Measurements from ENCODE around the gene FMN2. TPM values are rescaled to one million over a fixed set of nuclear protein-coding genes. Genes with fewer than 3 reads are reported as not detected.

The FMN2 gene
- total RNA-seq, 1 experiment from 2014 or later, result not detected

GRCh38 chr1:240280560-240281322 lies 189.1 kb downstream of the FMN2 start:
- H3K27ac ChIP-seq, result no peak overlapping the region
- no peaks in the 10 kb centered on the region for H3F3A ChIP-seq (ENCODE audit: insufficient read depth, low read depth)
- BruUV-seq (replicated peaks), result no TSS peak
- CTCF ChIA-PET, result no interaction called here
- H3K4me2 ChIP-seq, result no peak overlapping the region
- POLR2A ChIA-PET (ENCODE audit: unreplicated experiment), result interaction anchor here (0.7 kb wide), 1 partner anchor 9 kb away, joined by 4 read pairs; no protein-coding TSS in a partner anchor
- no peaks in the 10 kb centered on the region for H3K4me1 ChIP-seq (replicated peaks; ENCODE audit: insufficient read depth)
- H3K4me3 ChIP-seq, result no peak overlapping the region
- no peak overlapping the region for H2AFZ ChIP-seq
- no peaks in the 10 kb centered on the region for H3K79me2 ChIP-seq (ENCODE audit: low read depth)
- no peaks in the 10 kb centered on the region for H3K9me3 ChIP-seq (ENCODE audit: insufficient read depth, low read depth)
- DNase-seq, result no peak
- intact Hi-C loops (cut with micrococcal nuclease; ENCODE audit: unreplicated experiment), result no loop called here
- no peaks in the 10 kb centered on the region for H4K20me1 ChIP-seq (ENCODE audit: insufficient read depth)
- H3K9me2 ChIP-seq (ENCODE audit: insufficient read depth), result no peaks in the 10 kb centered on the region
- no peaks in the 10 kb centered on the region for H3K27me3 ChIP-seq (ENCODE audit: insufficient read depth, low read depth)
- H3K36me3 ChIP-seq (ENCODE audit: low read depth), result no peaks in the 10 kb centered on the region
- TF ChIP-seq CTCF (conservative IDR thresholded peaks at IDR 0.05), result no peak
- no peak for TF ChIP-seq EZH2 (IDR thresholded peaks at IDR 0.05; ENCODE audit: low read depth)

GRCh38 chr1:240282061-240282830 lies 190.6 kb downstream of the FMN2 start:
- H3K4me1 ChIP-seq (replicated peaks; ENCODE audit: insufficient read depth), result no peaks in the 10 kb centered on the region
- H2AFZ ChIP-seq, result no peak overlapping the region
- H3K9me2 ChIP-seq (ENCODE audit: insufficient read depth), result no peaks in the 10 kb centered on the region
- H4K20me1 ChIP-seq (ENCODE audit: insufficient read depth), result no peaks in the 10 kb centered on the region
- no peaks in the 10 kb centered on the region for H3K79me2 ChIP-seq (ENCODE audit: low read depth)
- POLR2A ChIA-PET (ENCODE audit: unreplicated experiment), result no interaction called here
- no peaks in the 10 kb centered on the region for H3F3A ChIP-seq (ENCODE audit: insufficient read depth, low read depth)
- H3K27me3 ChIP-seq (ENCODE audit: insufficient read depth, low read depth), result no peaks in the 10 kb centered on the region
- TF ChIP-seq CTCF (conservative IDR thresholded peaks at IDR 0.05) (no peak), EZH2 (IDR thresholded peaks at IDR 0.05; ENCODE audit: low read depth) (no peak)
- H3K4me2 ChIP-seq, result no peak overlapping the region
- intact Hi-C loops (cut with micrococcal nuclease; ENCODE audit: unreplicated experiment), result no loop called here
- no peaks in the 10 kb centered on the region for H3K9me3 ChIP-seq (ENCODE audit: insufficient read depth, low read depth)
- no peak overlapping the region for H3K4me3 ChIP-seq
- no peaks in the 10 kb centered on the region for H3K36me3 ChIP-seq (ENCODE audit: low read depth)
- no peak overlapping the region for H3K27ac ChIP-seq
- CTCF ChIA-PET, result no interaction called here
- DNase-seq, result no peak
- no TSS peak for BruUV-seq (replicated peaks)

- H4K20me1 ChIP-seq (ENCODE audit: insufficient read depth), result no peaks in the 10 kb centered on the region
- no peak overlapping the region for H3K27ac ChIP-seq
- no peak overlapping the region for H3K4me2 ChIP-seq
- H3F3A ChIP-seq (ENCODE audit: insufficient read depth, low read depth), result no peaks in the 10 kb centered on the region
- no peaks in the 10 kb centered on the region for H3K79me2 ChIP-seq (ENCODE audit: low read depth)
- H3K9me3 ChIP-seq (ENCODE audit: insufficient read depth, low read depth), result no peaks in the 10 kb centered on the region
- H3K4me3 ChIP-seq, result no peak overlapping the region
- no peaks in the 10 kb centered on the region for H3K36me3 ChIP-seq (ENCODE audit: low read depth)
- no peaks in the 10 kb centered on the region for H3K4me1 ChIP-seq (replicated peaks; ENCODE audit: insufficient read depth)
- H3K9me2 ChIP-seq (ENCODE audit: insufficient read depth), result no peaks in the 10 kb centered on the region
- ChIA-PET CTCF (no interaction called here), POLR2A (ENCODE audit: unreplicated experiment) (no interaction called here)
- BruUV-seq (replicated peaks), result no TSS peak
- H2AFZ ChIP-seq, result no peak overlapping the region; the same call in 1 of the 2 replicates
- TF ChIP-seq EZH2 (IDR thresholded peaks at IDR 0.05; ENCODE audit: low read depth), result no peak
- no peaks in the 10 kb centered on the region for H3K27me3 ChIP-seq (ENCODE audit: insufficient read depth, low read depth)
- DNase-seq, result no peak
- intact Hi-C loops (cut with micrococcal nuclease; ENCODE audit: unreplicated experiment), result no loop called here
Observed at GRCh38 chr1:240284656-240285414, 193.2 kb downstream of the FMN2 start.
